ENCODE results near the gene ADAMTS2. TPM values are rescaled to one million over a fixed set of nuclear protein-coding genes. Genes with fewer than 3 reads are reported as not detected.

ADAMTS2 gene
- total RNA-seq, 4 donors from 2014 or later, result 39.5 to 61.9 (median 56.4) TPM

DNA sequence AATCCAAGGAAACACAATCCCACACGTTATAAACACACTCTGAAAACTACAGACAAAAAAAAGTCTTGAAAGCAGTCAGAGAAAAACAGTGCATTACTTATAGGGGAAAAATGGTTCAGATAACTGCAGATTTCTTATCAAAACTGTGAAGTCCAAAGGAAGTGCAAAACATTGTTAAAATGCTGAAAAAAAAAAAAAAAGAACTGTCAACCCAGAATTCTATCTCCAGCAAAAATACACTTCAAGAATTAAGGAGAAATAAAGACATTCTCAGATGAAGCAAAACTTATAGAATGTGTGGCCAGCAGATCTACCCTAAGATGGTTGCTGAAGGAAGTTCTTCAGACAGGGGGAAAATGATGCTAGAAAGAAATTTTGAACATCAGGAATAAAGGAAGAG, 40.4 kb downstream of the ADAMTS2 start:
- no peak for DNase-seq (ENCODE audit: low spot score)
- ATAC-seq (ENCODE audit: low FRiP score), result no peak
- TF ChIP-seq, protein P1, sequence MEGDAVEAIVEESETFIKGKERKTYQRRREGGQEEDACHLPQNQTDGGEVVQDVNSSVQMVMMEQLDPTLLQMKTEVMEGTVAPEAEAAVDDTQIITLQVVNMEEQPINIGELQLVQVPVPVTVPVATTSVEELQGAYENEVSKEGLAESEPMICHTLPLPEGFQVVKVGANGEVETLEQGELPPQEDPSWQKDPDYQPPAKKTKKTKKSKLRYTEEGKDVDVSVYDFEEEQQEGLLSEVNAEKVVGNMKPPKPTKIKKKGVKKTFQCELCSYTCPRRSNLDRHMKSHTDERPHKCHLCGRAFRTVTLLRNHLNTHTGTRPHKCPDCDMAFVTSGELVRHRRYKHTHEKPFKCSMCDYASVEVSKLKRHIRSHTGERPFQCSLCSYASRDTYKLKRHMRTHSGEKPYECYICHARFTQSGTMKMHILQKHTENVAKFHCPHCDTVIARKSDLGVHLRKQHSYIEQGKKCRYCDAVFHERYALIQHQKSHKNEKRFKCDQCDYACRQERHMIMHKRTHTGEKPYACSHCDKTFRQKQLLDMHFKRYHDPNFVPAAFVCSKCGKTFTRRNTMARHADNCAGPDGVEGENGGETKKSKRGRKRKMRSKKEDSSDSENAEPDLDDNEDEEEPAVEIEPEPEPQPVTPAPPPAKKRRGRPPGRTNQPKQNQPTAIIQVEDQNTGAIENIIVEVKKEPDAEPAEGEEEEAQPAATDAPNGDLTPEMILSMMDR (IDR thresholded peaks at IDR 0.05), result no peak

DNA sequence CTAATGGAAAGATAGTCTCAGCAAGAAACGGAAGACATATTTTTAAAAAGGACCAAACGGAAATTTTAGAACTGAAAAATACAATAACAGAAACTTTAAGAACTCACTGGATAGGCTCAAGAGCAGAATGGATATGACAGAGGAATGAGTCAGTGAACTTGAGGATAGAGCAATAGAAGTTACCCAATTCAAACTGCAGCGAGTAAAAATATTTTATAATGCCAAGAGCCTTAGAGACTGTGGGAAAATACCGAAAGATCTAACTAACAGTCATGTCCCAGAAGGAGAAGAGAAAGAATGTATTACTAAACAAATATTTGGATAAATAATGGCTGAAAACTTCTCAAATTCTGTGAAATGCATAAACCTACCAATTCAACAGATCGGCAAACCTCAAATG, 40.8 kb downstream of the ADAMTS2 start:
- TF ChIP-seq, protein P1 (IDR thresholded peaks at IDR 0.05), result no peak
- ATAC-seq (ENCODE audit: low FRiP score) (peak; percentile 71), DNase-seq (ENCODE audit: low spot score) (no peak)

DNA sequence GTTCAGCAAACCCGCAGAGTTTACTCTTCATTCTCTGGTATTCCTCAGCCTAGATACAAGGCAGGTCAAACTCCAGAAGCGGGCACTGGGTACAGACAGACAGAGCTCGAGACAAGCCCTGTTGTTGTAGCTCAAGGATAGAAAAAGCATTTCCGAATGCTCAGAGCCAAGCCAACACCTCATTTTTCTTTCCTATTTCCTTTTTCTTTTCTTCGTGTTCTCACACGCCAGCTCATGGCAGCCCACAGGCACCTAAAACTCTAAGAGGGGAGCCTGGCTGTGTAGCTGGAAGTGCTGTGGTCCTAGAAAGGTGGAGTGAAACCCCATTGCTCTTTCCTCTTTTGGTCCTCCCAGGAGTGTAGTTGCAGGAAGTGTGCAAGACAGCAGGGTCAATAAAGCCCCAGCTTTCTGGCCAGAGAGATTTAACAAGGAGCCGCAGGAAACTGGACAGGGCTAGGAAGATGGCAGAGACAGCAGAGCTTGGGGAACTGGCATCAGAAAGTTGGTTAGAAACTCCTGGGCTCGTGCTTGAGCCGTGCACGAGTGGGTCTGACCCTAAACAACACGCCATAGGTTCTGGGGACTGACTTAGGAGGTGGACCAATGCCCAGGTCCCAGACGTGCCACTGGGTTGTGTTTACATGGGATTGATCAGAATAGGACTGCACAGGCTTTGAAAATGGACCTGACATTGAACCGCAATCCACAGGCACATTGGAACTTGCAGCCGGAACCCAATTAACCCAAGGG, 41.6 kb downstream of the ADAMTS2 start:
- DNase-seq (ENCODE audit: low spot score) (no peak), ATAC-seq (ENCODE audit: low FRiP score) (no peak)
- TF ChIP-seq, protein P1 (IDR thresholded peaks at IDR 0.05), result no peak

DNA sequence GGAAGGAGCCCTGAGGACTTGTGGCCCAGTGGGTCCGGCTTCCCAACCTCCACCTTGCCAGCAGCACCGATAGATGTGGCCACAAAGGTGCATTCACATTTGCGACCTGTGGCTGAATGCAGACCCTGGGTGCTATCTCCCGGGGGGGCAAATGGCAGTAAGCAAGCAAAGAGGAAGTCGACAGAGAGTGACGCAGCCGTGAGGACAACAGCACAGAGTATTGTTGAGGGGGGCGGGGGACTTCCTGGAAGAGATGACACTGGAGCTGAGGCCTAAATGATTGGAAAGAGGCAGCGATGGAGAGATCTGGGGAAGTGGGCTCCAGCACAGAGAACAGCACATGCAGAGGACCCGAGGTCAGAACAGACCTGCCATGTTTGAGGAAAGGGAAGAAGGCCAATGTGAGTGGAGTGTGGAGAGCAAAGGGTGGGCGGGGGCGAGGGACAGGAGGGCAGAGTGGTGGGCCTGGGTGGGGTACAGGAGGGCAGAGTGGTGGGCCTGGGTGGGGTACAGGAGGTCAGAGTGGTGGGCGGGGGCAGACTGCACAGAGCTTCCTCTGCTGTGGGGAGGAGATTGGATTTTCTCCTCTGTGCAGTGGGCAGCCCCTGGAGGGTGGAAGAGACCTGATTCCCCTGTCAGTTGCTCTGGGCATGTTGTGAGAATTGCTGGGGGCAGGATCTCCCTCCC, 42.6 kb downstream of the ADAMTS2 start:
- ATAC-seq (ENCODE audit: low FRiP score) (no peak), DNase-seq (ENCODE audit: low spot score) (no peak)
- TF ChIP-seq, protein P1 (IDR thresholded peaks at IDR 0.05), result no peak

DNA sequence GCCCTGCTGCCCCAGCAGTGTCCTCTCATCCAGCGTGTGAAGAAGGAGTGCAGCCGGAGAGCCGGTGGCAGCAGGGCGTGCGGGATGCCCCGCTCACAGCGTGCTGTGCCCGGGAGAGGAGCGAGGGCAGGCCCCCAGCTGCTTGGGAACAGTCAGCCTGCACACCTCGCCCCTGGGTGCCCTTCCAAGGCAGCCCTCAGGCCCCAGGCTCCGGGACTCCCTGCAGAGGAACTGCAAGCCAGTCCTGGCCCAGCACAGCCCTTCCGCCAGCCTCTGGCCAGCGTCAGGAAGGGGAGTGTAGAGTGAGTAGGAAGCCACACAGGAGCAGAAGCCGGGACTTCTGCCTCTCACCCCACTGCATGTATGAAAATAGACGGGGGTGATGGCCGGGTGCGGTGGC, 43.5 kb downstream of the ADAMTS2 start:
- ATAC-seq (ENCODE audit: low FRiP score), result no peak

DNA sequence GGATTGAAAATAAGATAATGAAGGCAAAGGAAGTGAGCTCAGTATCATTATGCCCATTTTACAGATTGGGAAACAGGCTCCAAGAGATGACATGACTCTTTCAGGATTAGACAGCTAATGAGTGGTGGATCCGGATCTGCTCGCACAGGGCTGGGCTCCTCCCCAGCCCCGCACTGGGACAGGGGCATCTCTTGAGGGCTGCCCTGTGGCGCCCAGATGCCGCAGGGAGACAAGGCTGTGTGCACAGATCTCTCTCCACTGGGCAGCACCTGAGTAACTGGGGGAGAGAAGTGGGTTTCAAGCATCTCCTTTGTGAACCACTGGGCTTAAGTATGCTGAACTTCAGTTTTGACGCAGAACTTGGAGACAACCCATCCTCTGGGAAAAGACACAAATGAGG, 43.9 kb downstream of the ADAMTS2 start:
- TF ChIP-seq, protein P1 (IDR thresholded peaks at IDR 0.05), result no peak
- DNase-seq (ENCODE audit: low spot score) (no peak), ATAC-seq (ENCODE audit: low FRiP score) (no peak)

More for the DNA sequence above, 43.5 kb downstream of the ADAMTS2 start:
- DNase-seq (ENCODE audit: low spot score), result no peak
- TF ChIP-seq, protein P1 (IDR thresholded peaks at IDR 0.05), result no peak
